OCI-LY3 (cell line): Measurements from ENCODE around the gene CCDC183.

Experiments used
- H2AFZ ChIP-seq: fragments of 200-600, 300-600 bp; shearing (Covaris generic); 2 replicates; pipeline ENCODE4 v1.6.0; 2014; ENCODE audit warnings: antibody characterized with exemption, low read depth, low read length
- H3K27ac ChIP-seq: fragments of 200-600, 300-600 bp; sonication (generic); 2 replicates; pipeline ENCODE4 v1.5.1; 2014; ENCODE audit warnings: mild to moderate bottlenecking, low read length, moderate library complexity, mixed read lengths
- H3K27me3 ChIP-seq: fragments of 200-600, 300-600 bp; sonication (generic); 2 replicates; pipeline ENCODE4 v1.6.1; 2014; ENCODE audit warnings: low read depth, low read length, mixed read lengths
- H3K36me3 ChIP-seq: fragments of 200-600, 300-600 bp; sonication (generic); replicated peaks from 2 replicates; pipeline ENCODE3; 2014; ENCODE audit warnings: low read depth, low read length, mixed read lengths
- H3K4me1 ChIP-seq: fragments of 300-600, 200-600 bp; sonication (generic); 2 replicates; pipeline ENCODE4 v1.6.1; 2014; ENCODE audit warnings: low read length, mixed read lengths
- H3K4me2 ChIP-seq: fragments of 200-600, 300-600 bp; sonication (generic); 2 replicates; pipeline ENCODE4 v1.6.1; 2014; ENCODE audit warnings: low read length, mixed read lengths
- H3K4me3 ChIP-seq: fragments of 300-600, 200-600 bp; sonication (generic); 2 replicates; pipeline ENCODE4 v1.5.1; 2014; ENCODE audit warnings: antibody characterized with exemption, mild to moderate bottlenecking, low read length, moderate library complexity
- H3K79me2 ChIP-seq: fragments of 300-600, 200-600 bp; shearing (Covaris generic); 2 replicates; pipeline ENCODE4 v1.6.1; 2014; ENCODE audit warnings: mild to moderate bottlenecking, low read length, mixed read lengths
- H3K9ac ChIP-seq: fragments of 300-600, 200-600 bp; shearing (Covaris generic); 2 replicates; pipeline ENCODE4 v1.6.0; 2014; ENCODE audit warnings: mild to moderate bottlenecking, low read length, moderate library complexity
- H3K9me3 ChIP-seq: fragments of 200-600, 300-600 bp; shearing (Covaris generic); 2 replicates; pipeline ENCODE4 v1.6.1; 2014; ENCODE audit warnings: low read length, mixed read lengths; ENCODE audit not compliant: insufficient read depth
- H4K20me1 ChIP-seq: fragments of 200-600, 300-600 bp; sonication (generic); 2 replicates; pipeline ENCODE4 v1.6.1; 2016; ENCODE audit warnings: low read length, mixed read lengths; ENCODE audit not compliant: insufficient read depth
- CTCF ChIP-seq: fragments of 200-600, 300-600 bp; sonication (generic); IDR thresholded peaks from 2 replicates; pipeline ENCODE4 v1.5.1; 2014; ENCODE audit warnings: antibody characterized with exemption, low read length, low read depth
- EZH2phosphoT487 ChIP-seq: fragments of 200-600 bp; shearing (Covaris generic); IDR thresholded peaks from 2 replicates; pipeline ENCODE4 v1.6.1; 2018; ENCODE audit warnings: antibody characterized with exemption, mixed run types, low read depth

Gene CCDC183

DNA sequence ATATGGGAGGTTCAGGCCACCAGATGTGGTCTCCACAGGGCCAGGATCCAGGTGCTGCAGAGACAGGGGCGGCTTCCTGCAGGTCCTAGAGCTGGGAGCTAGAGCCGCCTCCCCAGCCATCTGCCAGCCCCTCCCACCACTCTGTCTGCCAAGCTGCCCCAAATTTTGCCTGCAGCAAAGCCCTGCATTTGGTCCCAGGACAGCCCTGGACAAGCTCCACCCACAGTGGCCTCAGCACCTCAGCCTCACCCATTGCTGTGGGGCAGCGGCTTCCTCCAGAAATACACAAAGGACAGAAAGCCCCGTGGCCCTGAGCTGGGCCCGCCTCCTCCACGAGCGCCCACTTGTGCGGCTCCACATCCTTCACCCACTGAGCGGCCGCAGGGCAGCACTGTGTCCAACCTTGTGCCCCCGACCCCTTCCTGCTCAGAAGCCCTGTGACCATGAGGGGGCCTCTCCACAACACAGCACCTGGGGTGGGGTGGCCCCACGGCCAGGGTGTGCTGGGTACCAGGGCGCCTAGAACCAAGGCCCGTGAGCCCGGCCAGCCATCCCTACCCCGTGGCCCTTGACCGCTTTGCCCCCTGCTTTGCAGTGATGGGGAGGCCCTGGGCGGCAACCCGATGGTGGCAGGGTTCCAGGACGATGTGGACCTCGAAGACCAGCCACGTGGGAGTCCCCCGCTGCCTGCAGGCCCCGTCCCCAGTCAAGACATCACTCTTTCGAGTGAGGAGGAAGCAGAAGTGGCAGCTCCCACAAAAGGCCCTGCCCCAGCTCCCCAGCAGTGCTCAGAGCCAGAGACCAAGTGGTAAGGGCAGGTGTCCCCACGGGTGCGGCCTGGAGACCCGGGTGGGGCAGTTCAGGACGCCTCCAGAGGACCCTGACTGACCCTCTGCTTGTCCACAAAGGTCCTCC, 42.4 kb downstream of the CCDC183 start:
- Histone ChIP-seq H3K4me3 (no peak overlapping the region), H3K4me2 (no peak overlapping the region), H3K27me3 (no peaks in the 10 kb centered on the region), H2AFZ (no peak overlapping the region), H3K4me1 (peaks cover 6% of the 10 kb centered on the region), H3K79me2 (no peaks in the 10 kb centered on the region), H3K27ac (no peak overlapping the region), H3K9me3 (no peaks in the 10 kb centered on the region), H3K9ac (no peak overlapping the region), H4K20me1 (no peaks in the 10 kb centered on the region), H3K36me3 (peaks cover 9% of the 10 kb centered on the region)
- TF ChIP-seq CTCF (no peak), EZH2phosphoT487 (no peak)

DNA sequence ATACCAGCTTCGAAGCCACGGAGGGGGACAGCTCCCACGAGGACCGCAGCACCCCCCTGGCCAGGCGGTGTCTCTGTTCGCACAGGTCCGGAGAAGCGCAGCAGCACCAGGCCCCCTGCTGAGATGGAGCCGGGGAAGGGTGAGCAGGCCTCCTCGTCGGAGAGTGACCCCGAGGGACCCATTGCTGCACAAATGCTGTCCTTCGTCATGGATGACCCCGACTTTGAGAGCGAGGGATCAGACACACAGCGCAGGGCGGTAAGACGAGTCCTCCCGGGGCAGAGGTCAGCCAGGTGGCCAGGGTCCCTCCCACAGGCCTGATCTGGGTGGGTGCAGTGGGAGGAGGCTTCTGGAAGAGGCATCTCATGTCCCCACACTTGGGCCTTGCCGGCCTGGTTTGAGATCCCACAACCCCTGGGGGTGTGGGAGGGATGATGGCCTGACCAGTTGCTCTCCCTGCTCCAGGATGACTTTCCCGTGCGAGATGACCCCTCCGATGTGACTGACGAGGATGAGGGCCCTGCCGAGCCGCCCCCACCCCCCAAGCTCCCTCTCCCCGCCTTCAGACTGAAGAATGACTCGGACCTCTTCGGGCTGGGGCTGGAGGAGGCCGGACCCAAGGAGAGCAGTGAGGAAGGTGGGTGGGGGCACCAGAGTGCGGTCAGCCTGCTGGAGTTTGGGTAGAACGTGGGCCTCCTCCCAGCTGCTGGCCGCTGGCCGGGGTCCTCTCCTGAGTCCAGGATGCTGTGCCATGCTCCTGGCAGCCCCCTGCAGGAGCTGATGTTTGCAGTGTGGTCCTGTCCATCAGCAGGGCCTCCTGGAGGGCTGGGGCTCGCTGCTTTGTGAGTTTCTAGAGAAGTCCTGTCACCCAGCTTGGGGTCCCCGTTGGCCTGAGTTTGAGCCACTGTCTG, 43.3 kb downstream of the CCDC183 start:
- no peaks in the 10 kb centered on the region for H3K79me2 ChIP-seq
- H2AFZ ChIP-seq, result no peak overlapping the region
- no peaks in the 10 kb centered on the region for H3K27me3 ChIP-seq
- no peaks in the 10 kb centered on the region for H3K9me3 ChIP-seq
- TF ChIP-seq EZH2phosphoT487 (no peak), CTCF (no peak)
- H3K4me2 ChIP-seq, result no peak overlapping the region
- H3K36me3 ChIP-seq, result peaks cover 9% of the 10 kb centered on the region
- H3K4me3 ChIP-seq, result no peak overlapping the region
- no peak overlapping the region for H3K9ac ChIP-seq
- peaks cover 7% of the 10 kb centered on the region for H3K4me1 ChIP-seq
- no peaks in the 10 kb centered on the region for H4K20me1 ChIP-seq
- no peak overlapping the region for H3K27ac ChIP-seq

DNA sequence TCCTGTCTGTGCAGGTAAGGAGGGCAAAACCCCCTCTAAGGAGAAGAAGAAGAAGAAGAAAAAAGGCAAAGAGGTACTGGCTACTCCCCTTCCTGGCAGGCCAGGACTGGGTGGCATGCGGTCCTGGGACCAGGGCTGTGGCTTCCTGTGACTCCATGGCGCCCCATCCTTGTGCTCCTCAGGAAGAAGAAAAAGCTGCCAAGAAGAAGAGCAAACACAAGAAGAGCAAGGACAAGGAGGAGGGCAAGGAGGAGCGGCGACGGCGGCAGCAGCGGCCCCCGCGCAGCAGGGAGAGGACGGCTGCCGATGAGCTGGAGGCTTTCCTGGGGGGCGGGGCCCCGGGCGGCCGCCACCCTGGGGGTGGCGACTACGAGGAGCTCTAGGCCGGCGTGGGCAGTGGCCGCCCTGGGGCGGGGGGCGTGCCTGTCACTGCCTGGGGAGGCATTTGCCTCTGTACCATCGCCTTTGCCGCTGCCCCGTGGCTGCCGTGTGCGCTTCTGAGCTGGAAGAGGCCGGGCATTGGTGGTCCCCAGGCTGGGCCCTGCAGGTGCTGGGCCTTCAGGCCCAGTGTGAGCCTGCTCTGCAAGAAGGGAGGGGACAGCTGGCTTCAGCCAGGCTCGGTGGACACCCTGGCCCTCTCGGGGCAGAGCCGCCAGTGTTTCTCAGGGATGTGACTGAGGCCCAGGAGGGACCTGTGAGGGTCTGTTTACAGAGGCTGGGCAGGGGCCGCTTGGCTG, 44.2 kb downstream of the CCDC183 start:
- Histone ChIP-seq H3K4me3 (no peak overlapping the region), H3K27me3 (no peaks in the 10 kb centered on the region), H3K4me2 (no peak overlapping the region), H3K9ac (no peak overlapping the region), H3K9me3 (no peaks in the 10 kb centered on the region), H3K4me1 (peaks cover 7% of the 10 kb centered on the region), H3K27ac (no peak overlapping the region), H3K79me2 (no peaks in the 10 kb centered on the region), H2AFZ (no peak overlapping the region), H4K20me1 (no peaks in the 10 kb centered on the region), H3K36me3 (peaks cover 9% of the 10 kb centered on the region)
- TF ChIP-seq EZH2phosphoT487 (no peak), CTCF (no peak)
